ENCODE measurements around the gene KCNN1.

DNA sequence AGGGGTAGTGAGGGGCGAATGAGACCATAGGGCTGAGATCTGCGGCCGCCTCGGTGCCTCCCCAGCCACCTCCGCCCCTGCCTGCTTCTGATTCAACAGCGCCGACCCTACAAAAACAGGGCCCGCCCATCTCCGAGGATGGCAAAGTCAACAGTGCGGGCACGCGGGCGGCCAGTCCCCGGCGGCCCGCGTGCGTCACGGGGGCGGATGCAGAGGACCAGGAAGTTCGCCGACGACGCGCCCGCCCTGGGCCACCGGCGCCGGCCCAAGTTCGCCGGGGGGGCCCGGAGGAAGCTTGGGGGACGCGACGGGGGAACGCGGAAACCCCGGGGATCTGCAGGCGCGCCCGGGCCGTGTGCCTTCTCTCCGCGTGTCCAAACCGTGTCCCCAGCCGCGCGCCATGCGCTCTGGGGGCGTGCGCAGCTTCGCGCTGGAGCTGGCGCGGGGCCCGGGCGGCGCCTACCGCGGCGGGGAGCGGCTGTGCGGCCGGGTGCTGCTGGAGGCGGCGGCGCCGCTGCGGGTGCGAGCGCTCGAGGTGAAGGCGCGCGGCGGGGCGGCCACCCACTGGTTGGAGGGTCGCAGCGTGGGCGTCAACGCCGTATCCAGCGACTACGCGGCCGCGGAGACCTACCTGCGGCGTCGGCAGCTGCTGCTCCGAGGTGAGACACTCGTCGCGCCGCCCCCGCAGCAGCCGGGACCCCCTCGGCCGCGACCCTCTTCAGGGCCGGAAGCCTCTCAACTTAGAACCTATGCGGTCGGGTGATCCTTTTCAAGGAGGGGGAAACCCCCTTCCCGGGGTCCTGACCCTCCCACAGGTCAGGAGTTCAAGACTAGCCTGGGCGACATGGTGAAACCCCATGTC is 34.2 kb downstream of the KCNN1 start:
- TF ChIP-seq BHLHE40 (IDR thresholded peaks at IDR 0.05; ENCODE audit: low read depth, low read length) (peak; percentile 80), CEBPB (IDR thresholded peaks at IDR 0.05; ENCODE audit: low read depth, low read length) (no peak), MXI1 (IDR thresholded peaks at IDR 0.05; ENCODE audit: borderline replicate concordance, low read depth, low read length) (peak; percentile 87; the same call in 1 of the 2 replicates), MAFK (IDR thresholded peaks at IDR 0.05; ENCODE audit: low read depth, low read length) (no peak), SMC3 (IDR thresholded peaks at IDR 0.05; ENCODE audit: low read depth, low read length) (no peak)
- TF ChIP-seq, protein P1, sequence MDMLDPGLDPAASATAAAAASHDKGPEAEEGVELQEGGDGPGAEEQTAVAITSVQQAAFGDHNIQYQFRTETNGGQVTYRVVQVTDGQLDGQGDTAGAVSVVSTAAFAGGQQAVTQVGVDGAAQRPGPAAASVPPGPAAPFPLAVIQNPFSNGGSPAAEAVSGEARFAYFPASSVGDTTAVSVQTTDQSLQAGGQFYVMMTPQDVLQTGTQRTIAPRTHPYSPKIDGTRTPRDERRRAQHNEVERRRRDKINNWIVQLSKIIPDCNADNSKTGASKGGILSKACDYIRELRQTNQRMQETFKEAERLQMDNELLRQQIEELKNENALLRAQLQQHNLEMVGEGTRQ (IDR thresholded peaks at IDR 0.05; ENCODE audit: low read depth, low read length): peak; percentile 77

Measured in IMR-90 (cell line).